Kidney capillary endothelial cell (primary cell): ENCODE measurements around the gene SP5.
"Not testable (repeated sequence)": the region's sequence is repeated elsewhere in the genome, so short reads cannot be mapped to it uniquely, and the experiment has no call there.

Experiments
- DNase-seq: peaks from one replicate; pipeline ENCODE4 v3.0.0-alpha.2; 2018; ENCODE audit warnings: low spot score

Gene SP5

GRCh38 chr2:170711196-170711773 lies 3.9 kb upstream of the SP5 start:
- no peak for DNase-seq

- DNase-seq: no peak
Observed at GRCh38 chr2:170711774-170712652, 3.1 kb upstream of the SP5 start.

GRCh38 chr2:170712653-170713542 lies 2.2 kb upstream of the SP5 start:
- no peak for DNase-seq

GRCh38 chr2:170713543-170714380 lies 1.4 kb upstream of the SP5 start:
- no peak for DNase-seq

- DNase-seq: no peak
Observed at GRCh38 chr2:170714381-170715061, 616 bp upstream of the SP5 start.

- DNase-seq: no peak
Observed at GRCh38 chr2:170715932-170716777, 1.0 kb downstream of the SP5 start.

GRCh38 chr2:170716851-170717598 lies 1.9 kb downstream of the SP5 start:
- DNase-seq: peak; percentile 41

GRCh38 chr2:170717599-170717963 lies 2.4 kb downstream of the SP5 start:
- no peak for DNase-seq

GRCh38 chr2:170717991-170718589 lies 3.0 kb downstream of the SP5 start:
- no peak for DNase-seq

- DNase-seq: no peak
Observed at GRCh38 chr2:170719810-170720209, 4.7 kb downstream of the SP5 start.

GRCh38 chr2:170721678-170722077 lies 6.5 kb downstream of the SP5 start:
- no peak for DNase-seq

- no peak for DNase-seq
Observed at GRCh38 chr2:170722301-170722700, 7.2 kb downstream of the SP5 start.

GRCh38 chr2:170723446-170723958 lies 8.4 kb downstream of the SP5 start:
- no peak for DNase-seq

- no peak for DNase-seq
Observed at GRCh38 chr2:170733798-170734600, 18.9 kb downstream of the SP5 start.

- not testable (repeated sequence) for DNase-seq
Observed at GRCh38 chr2:170734601-170735000, 19.5 kb downstream of the SP5 start.

- DNase-seq: no peak
Observed at GRCh38 chr2:170736628-170737027, 21.5 kb downstream of the SP5 start.

- DNase-seq: no peak
Observed at GRCh38 chr2:170737406-170737805, 22.3 kb downstream of the SP5 start.

- no peak for DNase-seq
Observed at GRCh38 chr2:170737821-170738220, 22.7 kb downstream of the SP5 start.
